Spleen (tissue), 7 donors: ENCODE measurements around the gene ZBTB7B.

Experiments used
- POLR2A ChIP-seq, 3 donors: fragments of 450-650 bp; IDR thresholded peaks; one replicate each; pipeline ENCODE4 v1.5.1; 2017; ENCODE audit warnings: antibody characterized with exemption in 3 of 3, mild to moderate bottlenecking in 1 of 3
- POLR2AphosphoS5 ChIP-seq, 3 donors: sonication (generic); formaldehyde crosslinking; IDR thresholded peaks; one replicate each; pipeline ENCODE4 v1.5.1; 2017; ENCODE audit warnings: antibody characterized with exemption in 3 of 3
- TF ChIP-seq, protein P1 (sequence below), 11 experiments: fragments of 200-600 bp in 7 of 11; fragments of 450-650 bp in 4 of 11; sonication (generic) in 4 of 11; IDR thresholded peaks in 8 of 11; conservative IDR thresholded peaks in 3 of 11; 1 replicate in 7 of 11; 2 replicates in 4 of 11; pipeline versions ENCODE4 v1.4.0 to v1.8.0; 2016 to 2021; ENCODE audit warnings: antibody characterized with exemption in 11 of 11, inconsistent platforms in 4 of 11, mild to moderate bottlenecking in 1 of 11
- donor health status: DM: no; HTN: no; CAD: no; lungs with moderate emphysema.
- donor health status: DM: no; HTN: no; CAD: no.
- donor health status: DM: no; HTN: no; CAD: no.

DNA sequence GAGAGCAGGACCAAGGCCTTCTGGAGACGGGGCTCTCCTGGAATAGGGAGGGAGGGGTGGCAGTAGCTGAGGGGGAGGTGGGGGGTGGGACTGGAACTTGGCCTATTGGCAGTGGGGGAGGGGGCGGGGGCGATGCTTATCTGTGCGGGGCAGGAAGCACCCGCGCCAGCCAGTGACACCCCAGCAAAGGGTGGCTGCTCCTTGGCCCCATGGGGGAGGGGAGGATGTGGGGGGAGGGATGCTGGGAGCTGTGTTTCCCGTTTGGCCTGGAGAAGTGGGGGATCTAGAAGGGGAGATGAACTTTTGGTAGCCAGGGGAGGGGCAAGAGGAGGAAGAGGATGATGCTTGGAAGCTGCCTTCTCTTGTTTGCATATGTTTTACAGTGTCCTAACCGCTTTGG lies 11.0 kb downstream of the ZBTB7B start:
- TF ChIP-seq POLR2A (IDR thresholded peaks at IDR 0.05) (no peak), POLR2AphosphoS5 (IDR thresholded peaks at IDR 0.05) (peak in 1 of 3 donors; percentile 45)
- TF ChIP-seq, protein P1, sequence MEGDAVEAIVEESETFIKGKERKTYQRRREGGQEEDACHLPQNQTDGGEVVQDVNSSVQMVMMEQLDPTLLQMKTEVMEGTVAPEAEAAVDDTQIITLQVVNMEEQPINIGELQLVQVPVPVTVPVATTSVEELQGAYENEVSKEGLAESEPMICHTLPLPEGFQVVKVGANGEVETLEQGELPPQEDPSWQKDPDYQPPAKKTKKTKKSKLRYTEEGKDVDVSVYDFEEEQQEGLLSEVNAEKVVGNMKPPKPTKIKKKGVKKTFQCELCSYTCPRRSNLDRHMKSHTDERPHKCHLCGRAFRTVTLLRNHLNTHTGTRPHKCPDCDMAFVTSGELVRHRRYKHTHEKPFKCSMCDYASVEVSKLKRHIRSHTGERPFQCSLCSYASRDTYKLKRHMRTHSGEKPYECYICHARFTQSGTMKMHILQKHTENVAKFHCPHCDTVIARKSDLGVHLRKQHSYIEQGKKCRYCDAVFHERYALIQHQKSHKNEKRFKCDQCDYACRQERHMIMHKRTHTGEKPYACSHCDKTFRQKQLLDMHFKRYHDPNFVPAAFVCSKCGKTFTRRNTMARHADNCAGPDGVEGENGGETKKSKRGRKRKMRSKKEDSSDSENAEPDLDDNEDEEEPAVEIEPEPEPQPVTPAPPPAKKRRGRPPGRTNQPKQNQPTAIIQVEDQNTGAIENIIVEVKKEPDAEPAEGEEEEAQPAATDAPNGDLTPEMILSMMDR (IDR thresholded peaks at IDR 0.05 in 8 of 11, conservative IDR thresholded peaks at IDR 0.05 in 3 of 11): no peak
